Neural progenitor cell (in vitro differentiated cells): ENCODE measurements around the gene KRR1. TPM values are rescaled to one million over a fixed set of nuclear protein-coding genes. Genes with fewer than 3 reads are reported as not detected.

Experiments used
- DNase-seq: peaks from one replicate; pipeline ENCODE4 v3.0.0-alpha.2; 2016; ENCODE audit warnings: low spot score
- H2AFZ ChIP-seq: fragments of 200-600 bp; sonication (generic); replicated peaks from 2 replicates; pipeline ENCODE4 v1.6.1; 2016; ENCODE audit warnings: antibody characterized with exemption
- H3F3A ChIP-seq: fragments of 200-600 bp; sonication (generic); 2 replicates; pipeline ENCODE4 v1.6.1; 2016; ENCODE audit warnings: antibody characterized with exemption, low read depth
- H3K27ac ChIP-seq: fragments of 200-600 bp; sonication (generic); 2 replicates; pipeline ENCODE4 v1.5.1; 2016; ENCODE audit warnings: mild to moderate bottlenecking
- H3K27me3 ChIP-seq: fragments of 200-600 bp; sonication (generic); 2 replicates; pipeline ENCODE4 v1.6.1; 2016; ENCODE audit warnings: mild to moderate bottlenecking, moderate library complexity
- H3K36me3 ChIP-seq: fragments of 200-600 bp; sonication (generic); 2 replicates; pipeline ENCODE4 v1.5.1; 2016
- H3K4me1 ChIP-seq: fragments of 200-600 bp; sonication (generic); 2 replicates; pipeline ENCODE4 v1.6.1; 2016; ENCODE audit warnings: mixed run types
- H3K4me2 ChIP-seq: fragments of 200-600 bp; sonication (generic); 2 replicates; pipeline ENCODE4 v1.6.1; 2016
- H3K4me3 ChIP-seq: fragments of 200-600 bp; sonication (generic); 2 replicates; pipeline ENCODE4 v1.5.1; 2016
- H3K79me2 ChIP-seq: fragments of 200-600 bp; sonication (generic); 2 replicates; pipeline ENCODE4 v1.6.1; 2016; ENCODE audit warnings: low read depth
- H3K9ac ChIP-seq: fragments of 200-600 bp; sonication (generic); 2 replicates; pipeline ENCODE4 v1.6.1; 2016
- H3K9me3 ChIP-seq: fragments of 200-600 bp; sonication (generic); 2 replicates; pipeline ENCODE4 v1.5.1; 2016; ENCODE audit warnings: low read depth
- H4K20me1 ChIP-seq: fragments of 200-600 bp; sonication (generic); 2 replicates; pipeline ENCODE4 v1.6.1; 2016; ENCODE audit warnings: low read depth
- H3K27ac Mint-ChIP-seq: 3 replicates; pipeline ENCODE4 v1.8.0; 2021; ENCODE audit warnings: mixed read lengths
- H3K27me3 Mint-ChIP-seq: 2 replicates; pipeline ENCODE4 v1.8.0; 2022; ENCODE audit warnings: low read depth, mild to moderate bottlenecking, inconsistent platforms, moderate library complexity, mixed read lengths; ENCODE audit not compliant: insufficient read depth
- H3K36me3 Mint-ChIP-seq: 3 replicates; pipeline ENCODE4 v1.8.0; 2021; ENCODE audit warnings: mixed read lengths
- H3K4me1 Mint-ChIP-seq: 3 replicates; pipeline ENCODE4 v1.8.0; 2021; ENCODE audit warnings: mixed read lengths
- H3K4me3 Mint-ChIP-seq: 3 replicates; pipeline ENCODE4 v1.8.0; 2021; ENCODE audit warnings: mild to moderate bottlenecking, moderate library complexity, mixed read lengths
- H3K9me3 Mint-ChIP-seq: 3 replicates; pipeline ENCODE4 v1.8.0; 2020; ENCODE audit warnings: mixed read lengths
- EZH2 ChIP-seq: fragments of 200-600 bp; sonication (generic); IDR thresholded peaks from 2 replicates; pipeline ENCODE4 v1.6.1; 2017; ENCODE audit warnings: antibody characterized with exemption, mild to moderate bottlenecking, moderate library complexity
- EZH2phosphoT487 ChIP-seq: fragments of 200-600 bp; sonication (generic); IDR thresholded peaks from 2 replicates; pipeline ENCODE4 v1.6.1; 2017; ENCODE audit warnings: antibody characterized with exemption
- total RNA-seq: library from RNA; depleted of rRNA; stranded (reverse); fragments of >200 nt; gene quantifications from 2 replicates; pipeline ENCODE4 v1.2.3, GENCODE V29; 2015; ENCODE audit warnings: low replicate concordance
- TF ChIP-seq, protein P1 (sequence below): fragments of 200-600 bp; sonication (generic); IDR thresholded peaks from 2 replicates; pipeline ENCODE4 v1.5.1; 2017; ENCODE audit warnings: antibody characterized with exemption, mild to moderate bottlenecking

The KRR1 gene
- total RNA-seq, 1 donor from 2014 or later = 70.0 TPM

DNA sequence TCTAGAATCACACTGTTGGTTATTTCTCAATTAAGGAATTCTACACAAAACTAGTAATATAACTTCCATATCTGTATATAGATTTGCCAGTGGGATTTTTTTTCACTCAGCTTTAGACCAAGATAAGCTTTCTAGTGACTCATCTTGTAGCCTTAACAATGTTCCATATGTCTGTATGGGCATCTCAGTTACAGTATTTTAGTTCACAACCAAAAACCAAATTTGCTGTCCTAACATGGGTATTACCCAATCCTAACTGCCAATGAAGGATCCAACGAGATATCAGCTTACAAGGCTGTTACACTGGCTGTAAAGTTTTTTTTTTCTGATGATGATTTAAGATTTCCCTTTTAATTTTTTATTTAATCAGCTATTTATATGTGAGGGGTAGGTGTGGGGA lies 31.5 kb upstream of the KRR1 start:
- Mint-ChIP-seq H3K27ac (no peak overlapping the region), H3K27me3 (no peaks in the 10 kb centered on the region), H3K4me1 (peaks cover 4% of the 10 kb centered on the region), H3K36me3 (no peaks in the 10 kb centered on the region), H3K4me3 (no peak overlapping the region), H3K9me3 (no peaks in the 10 kb centered on the region)
- Histone ChIP-seq H3K4me1 (no peaks in the 10 kb centered on the region), H3K36me3 (no peaks in the 10 kb centered on the region), H3K79me2 (no peaks in the 10 kb centered on the region), H3K9me3 (no peaks in the 10 kb centered on the region), H3K4me3 (no peak overlapping the region), H3K27ac (no peak overlapping the region), H3K4me2 (no peak overlapping the region), H3F3A (no peaks in the 10 kb centered on the region), H3K9ac (no peak overlapping the region), H4K20me1 (no peaks in the 10 kb centered on the region), H3K27me3 (no peaks in the 10 kb centered on the region), H2AFZ (no peak overlapping the region)
- TF ChIP-seq EZH2phosphoT487 = no peak
- TF ChIP-seq EZH2 = no peak
- TF ChIP-seq, protein P1, sequence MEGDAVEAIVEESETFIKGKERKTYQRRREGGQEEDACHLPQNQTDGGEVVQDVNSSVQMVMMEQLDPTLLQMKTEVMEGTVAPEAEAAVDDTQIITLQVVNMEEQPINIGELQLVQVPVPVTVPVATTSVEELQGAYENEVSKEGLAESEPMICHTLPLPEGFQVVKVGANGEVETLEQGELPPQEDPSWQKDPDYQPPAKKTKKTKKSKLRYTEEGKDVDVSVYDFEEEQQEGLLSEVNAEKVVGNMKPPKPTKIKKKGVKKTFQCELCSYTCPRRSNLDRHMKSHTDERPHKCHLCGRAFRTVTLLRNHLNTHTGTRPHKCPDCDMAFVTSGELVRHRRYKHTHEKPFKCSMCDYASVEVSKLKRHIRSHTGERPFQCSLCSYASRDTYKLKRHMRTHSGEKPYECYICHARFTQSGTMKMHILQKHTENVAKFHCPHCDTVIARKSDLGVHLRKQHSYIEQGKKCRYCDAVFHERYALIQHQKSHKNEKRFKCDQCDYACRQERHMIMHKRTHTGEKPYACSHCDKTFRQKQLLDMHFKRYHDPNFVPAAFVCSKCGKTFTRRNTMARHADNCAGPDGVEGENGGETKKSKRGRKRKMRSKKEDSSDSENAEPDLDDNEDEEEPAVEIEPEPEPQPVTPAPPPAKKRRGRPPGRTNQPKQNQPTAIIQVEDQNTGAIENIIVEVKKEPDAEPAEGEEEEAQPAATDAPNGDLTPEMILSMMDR = no peak
- no peak for DNase-seq

DNA sequence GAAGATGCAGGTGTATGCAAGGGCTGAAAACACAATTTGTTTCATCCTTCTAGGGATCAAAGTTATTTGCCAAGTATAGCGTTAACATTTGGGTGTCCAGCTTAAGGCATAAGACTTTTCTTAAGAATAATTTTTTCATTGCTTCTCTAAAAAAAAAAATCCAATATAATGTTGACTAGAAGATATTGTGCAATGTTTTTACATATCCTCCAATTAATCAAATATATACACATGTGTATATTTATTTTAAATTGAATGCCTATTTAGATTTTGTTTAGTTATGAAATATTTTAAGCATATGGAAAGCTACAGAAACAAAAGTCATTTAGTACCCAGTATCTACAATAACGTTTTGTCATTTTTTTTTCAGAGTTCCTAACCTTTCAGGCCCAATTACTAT lies 28.5 kb upstream of the KRR1 start:
- Histone ChIP-seq H3F3A (no peaks in the 10 kb centered on the region), H3K4me1 (no peaks in the 10 kb centered on the region), H3K27me3 (no peaks in the 10 kb centered on the region), H3K9ac (no peak overlapping the region), H4K20me1 (no peaks in the 10 kb centered on the region), H3K27ac (no peak overlapping the region), H3K4me3 (no peak overlapping the region), H3K9me3 (no peaks in the 10 kb centered on the region), H3K4me2 (no peak overlapping the region), H3K36me3 (no peaks in the 10 kb centered on the region), H2AFZ (no peak overlapping the region), H3K79me2 (no peaks in the 10 kb centered on the region)
- TF ChIP-seq, protein P1 = no peak
- no peak for TF ChIP-seq EZH2
- no peak for TF ChIP-seq EZH2phosphoT487
- no peaks in the 10 kb centered on the region for H3K9me3 Mint-ChIP-seq
- H3K4me3 Mint-ChIP-seq = no peak overlapping the region
- no peaks in the 10 kb centered on the region for H3K36me3 Mint-ChIP-seq
- no peaks in the 10 kb centered on the region for H3K27me3 Mint-ChIP-seq
- no peak overlapping the region for H3K27ac Mint-ChIP-seq
- H3K4me1 Mint-ChIP-seq = no peaks in the 10 kb centered on the region
- DNase-seq = no peak

DNA sequence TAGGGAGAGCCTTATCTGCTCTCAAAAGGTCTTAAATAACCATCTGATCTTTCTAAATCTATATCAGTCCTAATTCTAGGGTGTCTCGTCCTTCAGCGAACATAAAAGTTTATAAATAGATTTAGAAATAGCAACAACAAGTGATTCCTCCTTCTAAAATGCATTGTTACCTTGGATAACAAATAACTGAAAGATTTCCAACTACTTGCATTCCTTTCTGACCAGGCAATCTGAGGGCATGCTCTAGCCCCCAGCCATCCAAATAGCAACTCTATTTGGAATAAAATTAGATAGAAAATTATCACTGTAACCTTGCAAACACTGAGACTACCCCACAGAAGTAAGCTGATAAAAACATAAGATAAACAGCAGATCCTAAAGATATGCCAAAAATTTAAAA lies 21.8 kb upstream of the KRR1 start:
- Histone ChIP-seq H3K4me3 (no peak overlapping the region), H2AFZ (no peak overlapping the region), H3K9ac (no peak overlapping the region), H3K79me2 (no peaks in the 10 kb centered on the region), H3K36me3 (no peaks in the 10 kb centered on the region), H3K9me3 (no peaks in the 10 kb centered on the region), H3K27me3 (no peaks in the 10 kb centered on the region), H3K4me2 (no peak overlapping the region), H3F3A (no peaks in the 10 kb centered on the region), H4K20me1 (no peaks in the 10 kb centered on the region), H3K27ac (no peak overlapping the region), H3K4me1 (no peaks in the 10 kb centered on the region)
- no peak for DNase-seq
- Mint-ChIP-seq H3K27ac (no peak overlapping the region), H3K36me3 (no peaks in the 10 kb centered on the region), H3K27me3 (no peaks in the 10 kb centered on the region), H3K4me1 (no peaks in the 10 kb centered on the region), H3K9me3 (no peaks in the 10 kb centered on the region), H3K4me3 (no peak overlapping the region)
- no peak for TF ChIP-seq EZH2
- TF ChIP-seq, protein P1 = no peak
- TF ChIP-seq EZH2phosphoT487 = no peak
